ENCODE measurements around the gene APOL5. TPM values are rescaled to one million over a fixed set of nuclear protein-coding genes. Genes with fewer than 3 reads are reported as not detected.

The APOL5 gene
- total and polyA plus RNA-seq, 10 of the 15 experiments (the other 5 are each of a cell fraction or from before 2014, with no cell fraction given), result not detected

DNA sequence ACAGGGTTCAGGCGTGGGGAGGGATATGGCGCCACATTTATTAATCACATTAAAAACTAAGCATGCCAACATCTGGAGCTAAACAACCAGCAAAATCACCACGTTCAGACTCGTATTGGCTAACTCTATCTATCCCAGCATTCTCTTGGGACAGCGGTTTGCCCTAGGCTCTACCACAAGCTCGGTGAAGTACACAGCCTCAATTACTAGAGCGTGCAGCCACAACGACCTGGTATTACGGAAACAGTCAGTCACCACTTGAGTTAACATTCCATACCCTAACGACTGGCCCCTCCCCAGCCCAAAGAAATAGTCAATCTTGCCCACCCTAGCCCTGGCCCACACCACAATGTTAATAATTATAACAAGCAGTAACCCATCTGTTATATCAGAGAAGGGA is 32.1 kb downstream of the APOL5 start:
- in situ Hi-C loops (cut with MboI), result no loop called here
- TF ChIP-seq, protein P1, sequence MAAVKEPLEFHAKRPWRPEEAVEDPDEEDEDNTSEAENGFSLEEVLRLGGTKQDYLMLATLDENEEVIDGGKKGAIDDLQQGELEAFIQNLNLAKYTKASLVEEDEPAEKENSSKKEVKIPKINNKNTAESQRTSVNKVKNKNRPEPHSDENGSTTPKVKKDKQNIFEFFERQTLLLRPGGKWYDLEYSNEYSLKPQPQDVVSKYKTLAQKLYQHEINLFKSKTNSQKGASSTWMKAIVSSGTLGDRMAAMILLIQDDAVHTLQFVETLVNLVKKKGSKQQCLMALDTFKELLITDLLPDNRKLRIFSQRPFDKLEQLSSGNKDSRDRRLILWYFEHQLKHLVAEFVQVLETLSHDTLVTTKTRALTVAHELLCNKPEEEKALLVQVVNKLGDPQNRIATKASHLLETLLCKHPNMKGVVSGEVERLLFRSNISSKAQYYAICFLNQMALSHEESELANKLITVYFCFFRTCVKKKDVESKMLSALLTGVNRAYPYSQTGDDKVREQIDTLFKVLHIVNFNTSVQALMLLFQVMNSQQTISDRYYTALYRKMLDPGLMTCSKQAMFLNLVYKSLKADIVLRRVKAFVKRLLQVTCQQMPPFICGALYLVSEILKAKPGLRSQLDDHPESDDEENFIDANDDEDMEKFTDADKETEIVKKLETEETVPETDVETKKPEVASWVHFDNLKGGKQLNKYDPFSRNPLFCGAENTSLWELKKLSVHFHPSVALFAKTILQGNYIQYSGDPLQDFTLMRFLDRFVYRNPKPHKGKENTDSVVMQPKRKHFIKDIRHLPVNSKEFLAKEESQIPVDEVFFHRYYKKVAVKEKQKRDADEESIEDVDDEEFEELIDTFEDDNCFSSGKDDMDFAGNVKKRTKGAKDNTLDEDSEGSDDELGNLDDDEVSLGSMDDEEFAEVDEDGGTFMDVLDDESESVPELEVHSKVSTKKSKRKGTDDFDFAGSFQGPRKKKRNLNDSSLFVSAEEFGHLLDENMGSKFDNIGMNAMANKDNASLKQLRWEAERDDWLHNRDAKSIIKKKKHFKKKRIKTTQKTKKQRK (IDR thresholded peaks at IDR 0.05; ENCODE audit: low read depth, low read length), result no peak
- TF ChIP-seq SIX5 (IDR thresholded peaks at IDR 0.05; ENCODE audit: low read depth, low read length, severe bottlenecking) (no peak), FOS (IDR thresholded peaks at IDR 0.05; ENCODE audit: borderline replicate concordance, extremely low read depth, insufficient read length) (no peak), GATAD2B (conservative IDR thresholded peaks at IDR 0.05; ENCODE audit: low read depth) (no peak), TARDBP (IDR thresholded peaks at IDR 0.05; ENCODE audit: borderline replicate concordance) (no peak), BCL11A (IDR thresholded peaks at IDR 0.05; ENCODE audit: low read depth, low read length) (peak; percentile 76; the same call in 1 of the 2 replicates), BMI1 (IDR thresholded peaks at IDR 0.05; ENCODE audit: borderline replicate concordance) (0 out of 2 replicates have a peak, but pooled peaks have one; percentile 20), PAX8 (IDR thresholded peaks at IDR 0.05) (no peak)
- TF ChIP-seq, protein P2, sequence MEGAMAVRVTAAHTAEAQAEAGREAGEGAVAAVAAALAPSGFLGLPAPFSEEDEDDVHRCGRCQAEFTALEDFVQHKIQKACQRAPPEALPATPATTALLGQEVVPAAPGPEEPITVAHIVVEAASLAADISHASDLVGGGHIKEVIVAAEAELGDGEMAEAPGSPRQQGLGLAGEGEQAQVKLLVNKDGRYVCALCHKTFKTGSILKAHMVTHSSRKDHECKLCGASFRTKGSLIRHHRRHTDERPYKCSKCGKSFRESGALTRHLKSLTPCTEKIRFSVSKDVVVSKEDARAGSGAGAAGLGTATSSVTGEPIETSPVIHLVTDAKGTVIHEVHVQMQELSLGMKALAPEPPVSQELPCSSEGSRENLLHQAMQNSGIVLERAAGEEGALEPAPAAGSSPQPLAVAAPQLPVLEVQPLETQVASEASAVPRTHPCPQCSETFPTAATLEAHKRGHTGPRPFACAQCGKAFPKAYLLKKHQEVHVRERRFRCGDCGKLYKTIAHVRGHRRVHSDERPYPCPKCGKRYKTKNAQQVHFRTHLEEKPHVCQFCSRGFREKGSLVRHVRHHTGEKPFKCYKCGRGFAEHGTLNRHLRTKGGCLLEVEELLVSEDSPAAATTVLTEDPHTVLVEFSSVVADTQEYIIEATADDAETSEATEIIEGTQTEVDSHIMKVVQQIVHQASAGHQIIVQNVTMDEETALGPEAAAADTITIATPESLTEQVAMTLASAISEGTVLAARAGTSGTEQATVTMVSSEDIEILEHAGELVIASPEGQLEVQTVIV (IDR thresholded peaks at IDR 0.05; ENCODE audit: borderline replicate concordance, partially characterized antibody), result no peak
- TF ChIP-seq, protein P3, sequence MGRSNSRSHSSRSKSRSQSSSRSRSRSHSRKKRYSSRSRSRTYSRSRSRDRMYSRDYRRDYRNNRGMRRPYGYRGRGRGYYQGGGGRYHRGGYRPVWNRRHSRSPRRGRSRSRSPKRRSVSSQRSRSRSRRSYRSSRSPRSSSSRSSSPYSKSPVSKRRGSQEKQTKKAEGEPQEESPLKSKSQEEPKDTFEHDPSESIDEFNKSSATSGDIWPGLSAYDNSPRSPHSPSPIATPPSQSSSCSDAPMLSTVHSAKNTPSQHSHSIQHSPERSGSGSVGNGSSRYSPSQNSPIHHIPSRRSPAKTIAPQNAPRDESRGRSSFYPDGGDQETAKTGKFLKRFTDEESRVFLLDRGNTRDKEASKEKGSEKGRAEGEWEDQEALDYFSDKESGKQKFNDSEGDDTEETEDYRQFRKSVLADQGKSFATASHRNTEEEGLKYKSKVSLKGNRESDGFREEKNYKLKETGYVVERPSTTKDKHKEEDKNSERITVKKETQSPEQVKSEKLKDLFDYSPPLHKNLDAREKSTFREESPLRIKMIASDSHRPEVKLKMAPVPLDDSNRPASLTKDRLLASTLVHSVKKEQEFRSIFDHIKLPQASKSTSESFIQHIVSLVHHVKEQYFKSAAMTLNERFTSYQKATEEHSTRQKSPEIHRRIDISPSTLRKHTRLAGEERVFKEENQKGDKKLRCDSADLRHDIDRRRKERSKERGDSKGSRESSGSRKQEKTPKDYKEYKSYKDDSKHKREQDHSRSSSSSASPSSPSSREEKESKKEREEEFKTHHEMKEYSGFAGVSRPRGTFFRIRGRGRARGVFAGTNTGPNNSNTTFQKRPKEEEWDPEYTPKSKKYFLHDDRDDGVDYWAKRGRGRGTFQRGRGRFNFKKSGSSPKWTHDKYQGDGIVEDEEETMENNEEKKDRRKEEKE (IDR thresholded peaks at IDR 0.05), result no peak
- TF ChIP-seq, protein P4, sequence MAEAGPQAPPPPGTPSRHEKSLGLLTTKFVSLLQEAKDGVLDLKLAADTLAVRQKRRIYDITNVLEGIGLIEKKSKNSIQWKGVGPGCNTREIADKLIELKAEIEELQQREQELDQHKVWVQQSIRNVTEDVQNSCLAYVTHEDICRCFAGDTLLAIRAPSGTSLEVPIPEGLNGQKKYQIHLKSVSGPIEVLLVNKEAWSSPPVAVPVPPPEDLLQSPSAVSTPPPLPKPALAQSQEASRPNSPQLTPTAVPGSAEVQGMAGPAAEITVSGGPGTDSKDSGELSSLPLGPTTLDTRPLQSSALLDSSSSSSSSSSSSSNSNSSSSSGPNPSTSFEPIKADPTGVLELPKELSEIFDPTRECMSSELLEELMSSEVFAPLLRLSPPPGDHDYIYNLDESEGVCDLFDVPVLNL (IDR thresholded peaks at IDR 0.05; ENCODE audit: low read depth, low read length), result no peak
- TF ChIP-seq, protein P5, sequence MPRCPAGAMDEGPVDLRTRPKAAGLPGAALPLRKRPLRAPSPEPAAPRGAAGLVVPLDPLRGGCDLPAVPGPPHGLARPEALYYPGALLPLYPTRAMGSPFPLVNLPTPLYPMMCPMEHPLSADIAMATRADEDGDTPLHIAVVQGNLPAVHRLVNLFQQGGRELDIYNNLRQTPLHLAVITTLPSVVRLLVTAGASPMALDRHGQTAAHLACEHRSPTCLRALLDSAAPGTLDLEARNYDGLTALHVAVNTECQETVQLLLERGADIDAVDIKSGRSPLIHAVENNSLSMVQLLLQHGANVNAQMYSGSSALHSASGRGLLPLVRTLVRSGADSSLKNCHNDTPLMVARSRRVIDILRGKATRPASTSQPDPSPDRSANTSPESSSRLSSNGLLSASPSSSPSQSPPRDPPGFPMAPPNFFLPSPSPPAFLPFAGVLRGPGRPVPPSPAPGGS (IDR thresholded peaks at IDR 0.05; ENCODE audit: borderline replicate concordance, insufficient read depth, low read depth, low read length, poor library complexity, severe bottlenecking), result no peak

More for the DNA sequence above, 32.1 kb downstream of the APOL5 start:
- CTCF ChIA-PET, result interaction anchor here (1.0 to 3.1 kb wide), 6 partner anchors 9 to 315 kb away, joined by 3 to 11 read pairs (median 5); partner anchors contain the start of gene APOL6
- H3K9ac ChIP-seq (ENCODE audit: control insufficient read depth, insufficient read depth, low read length), result no peak overlapping the region
- DNase-seq (ENCODE audit: low read depth, low spot score) (peak; percentile 79), ATAC-seq (peak; percentile 97), FAIRE-seq (peak; percentile 65)
- RAD21 ChIA-PET (ENCODE audit: unreplicated experiment), result no interaction called here
- intact Hi-C loops (cut with micrococcal nuclease; ENCODE audit: unreplicated experiment), result no loop called here
- no peaks in the 10 kb centered on the region for H3K79me2 ChIP-seq (ENCODE audit: control insufficient read depth, insufficient read depth, low read length)
- H3K27me3 ChIP-seq (replicated peaks in 1 of 2; ENCODE audit: control insufficient read depth in 2 of 2, insufficient read depth in 2 of 2, low read length in 1 of 2), result no peaks in the 10 kb centered on the region; a peak in 2 of 4 replicates
- H3K36me3 ChIP-seq (ENCODE audit: control insufficient read depth in 2 of 2, insufficient read depth in 2 of 2, low read length in 1 of 2), result no peaks in the 10 kb centered on the region
- BruUV-seq (replicated peaks), result no TSS peak
- H3K27ac ChIP-seq (ENCODE audit: control insufficient read depth, insufficient read depth), result no peak overlapping the region
- peaks cover 11% of the 10 kb centered on the region for H3K4me1 ChIP-seq (ENCODE audit: control insufficient read depth, insufficient read depth, low read length)
- POLR2A ChIA-PET, result interaction anchor here (0.7 kb wide), 1 partner anchor 781 kb away, joined by 3 read pairs; no protein-coding TSS in a partner anchor
- H4K20me1 ChIP-seq (ENCODE audit: control insufficient read depth, insufficient read depth), result no peaks in the 10 kb centered on the region
- WGBS (ENCODE audit: insufficient coverage, insufficient replicate concordance, low lambda C conversion rate, missing lambda C conversion rate), result 1% methylated on average over 10 of the region's 10 CpGs
- SMC1A ChIA-PET (ENCODE audit: uncharacterized antibody, unreplicated experiment), result interaction anchor here (0.8 to 1.0 kb wide), 3 partner anchors 14 to 152 kb away, joined by 3 read pairs; no protein-coding TSS in a partner anchor
- no peak overlapping the region; the same call in 1 of the 2 replicates for H3K4me2 ChIP-seq (ENCODE audit: control insufficient read depth, insufficient read depth)
- H3K9me3 ChIP-seq (replicated peaks; ENCODE audit: control insufficient read depth, insufficient read depth, low read length), result no peaks in the 10 kb centered on the region
- H3K4me3 ChIP-seq, result no peak overlapping the region
- H2AFZ ChIP-seq (ENCODE audit: control insufficient read depth, low read depth, low read length), result no peak overlapping the region

All from GM12878 (cell line).